ENCODE results near the gene DPM1.

Gene DPM1

DNA sequence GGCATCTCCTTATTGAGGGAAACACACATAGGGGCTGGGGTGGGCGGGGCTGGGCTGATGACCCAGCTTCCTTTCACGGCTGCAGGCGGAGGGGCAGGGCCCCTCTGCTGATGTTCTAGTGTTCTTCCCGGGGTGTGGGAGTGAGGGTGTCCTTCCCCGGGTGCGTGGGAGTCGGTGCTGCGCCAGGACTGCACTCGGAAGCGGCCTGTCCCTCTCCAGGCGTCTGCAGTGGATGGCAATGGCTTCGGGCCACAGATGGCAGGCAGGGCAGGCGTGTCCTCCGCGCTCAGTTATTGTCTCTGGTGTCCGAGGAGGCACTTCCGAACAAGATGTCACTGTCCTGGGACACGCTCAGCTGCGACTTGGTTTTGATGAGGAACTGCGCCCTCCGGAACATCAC is 45.4 kb upstream of the DPM1 start:
- H3K9ac ChIP-seq = no peak overlapping the region
- H2AFZ ChIP-seq (ENCODE audit: low read depth) = no peak overlapping the region
- no peaks in the 10 kb centered on the region for H4K20me1 ChIP-seq (ENCODE audit: insufficient read depth)
- no peaks in the 10 kb centered on the region for H3K36me3 ChIP-seq (ENCODE audit: insufficient read depth)
- H3K4me3 ChIP-seq (IDR thresholded peaks at IDR 0.05; ENCODE audit: insufficient read depth, low read depth, low read length) = no peak overlapping the region
- H3K79me2 ChIP-seq (ENCODE audit: insufficient read depth, low read depth) = no peaks in the 10 kb centered on the region
- H3K4me1 ChIP-seq (ENCODE audit: low read depth, poor library complexity, severe bottlenecking) = no peaks in the 10 kb centered on the region
- TF ChIP-seq, protein P1, sequence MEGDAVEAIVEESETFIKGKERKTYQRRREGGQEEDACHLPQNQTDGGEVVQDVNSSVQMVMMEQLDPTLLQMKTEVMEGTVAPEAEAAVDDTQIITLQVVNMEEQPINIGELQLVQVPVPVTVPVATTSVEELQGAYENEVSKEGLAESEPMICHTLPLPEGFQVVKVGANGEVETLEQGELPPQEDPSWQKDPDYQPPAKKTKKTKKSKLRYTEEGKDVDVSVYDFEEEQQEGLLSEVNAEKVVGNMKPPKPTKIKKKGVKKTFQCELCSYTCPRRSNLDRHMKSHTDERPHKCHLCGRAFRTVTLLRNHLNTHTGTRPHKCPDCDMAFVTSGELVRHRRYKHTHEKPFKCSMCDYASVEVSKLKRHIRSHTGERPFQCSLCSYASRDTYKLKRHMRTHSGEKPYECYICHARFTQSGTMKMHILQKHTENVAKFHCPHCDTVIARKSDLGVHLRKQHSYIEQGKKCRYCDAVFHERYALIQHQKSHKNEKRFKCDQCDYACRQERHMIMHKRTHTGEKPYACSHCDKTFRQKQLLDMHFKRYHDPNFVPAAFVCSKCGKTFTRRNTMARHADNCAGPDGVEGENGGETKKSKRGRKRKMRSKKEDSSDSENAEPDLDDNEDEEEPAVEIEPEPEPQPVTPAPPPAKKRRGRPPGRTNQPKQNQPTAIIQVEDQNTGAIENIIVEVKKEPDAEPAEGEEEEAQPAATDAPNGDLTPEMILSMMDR (conservative IDR thresholded peaks at IDR 0.05; ENCODE audit: low read depth, low read length) = no peak
- no peak overlapping the region for H3K27ac ChIP-seq
- H3K27me3 ChIP-seq (ENCODE audit: insufficient read depth, low read depth) = no peaks in the 10 kb centered on the region
- no peak overlapping the region for H3K4me2 ChIP-seq

DNA sequence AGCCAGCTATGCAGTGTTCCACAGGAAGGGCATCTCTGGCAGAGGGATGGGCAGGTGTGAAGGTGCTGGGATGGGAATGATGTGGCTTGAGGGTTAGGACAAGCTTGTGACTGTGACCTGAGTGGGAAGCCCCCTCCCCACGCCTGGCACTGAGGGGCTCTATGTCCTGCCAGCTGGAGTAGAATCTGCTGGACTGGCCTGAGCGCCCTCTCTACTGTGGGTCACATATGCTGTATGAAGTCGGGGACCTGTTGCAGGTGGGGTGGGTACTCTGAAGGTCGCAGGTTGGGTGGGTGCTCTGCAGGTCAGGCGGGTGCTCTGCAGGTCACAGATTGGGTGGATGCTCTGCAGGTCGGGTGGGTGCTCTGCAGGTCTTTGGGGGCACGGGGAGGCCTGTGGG is 44.3 kb upstream of the DPM1 start:
- TF ChIP-seq, protein P1 (conservative IDR thresholded peaks at IDR 0.05; ENCODE audit: low read depth, low read length) = no peak
- H3K27ac ChIP-seq = no peak overlapping the region
- no peak overlapping the region for H3K9ac ChIP-seq
- H3K79me2 ChIP-seq (ENCODE audit: insufficient read depth, low read depth) = no peaks in the 10 kb centered on the region
- H3K27me3 ChIP-seq (ENCODE audit: insufficient read depth, low read depth) = no peaks in the 10 kb centered on the region
- H3K4me3 ChIP-seq (IDR thresholded peaks at IDR 0.05; ENCODE audit: insufficient read depth, low read depth, low read length) = no peak overlapping the region
- no peaks in the 10 kb centered on the region for H4K20me1 ChIP-seq (ENCODE audit: insufficient read depth)
- H2AFZ ChIP-seq (ENCODE audit: low read depth) = no peak overlapping the region
- H3K36me3 ChIP-seq (ENCODE audit: insufficient read depth) = no peaks in the 10 kb centered on the region
- H3K4me1 ChIP-seq (ENCODE audit: low read depth, poor library complexity, severe bottlenecking) = no peaks in the 10 kb centered on the region
- H3K4me2 ChIP-seq = no peak overlapping the region

DNA sequence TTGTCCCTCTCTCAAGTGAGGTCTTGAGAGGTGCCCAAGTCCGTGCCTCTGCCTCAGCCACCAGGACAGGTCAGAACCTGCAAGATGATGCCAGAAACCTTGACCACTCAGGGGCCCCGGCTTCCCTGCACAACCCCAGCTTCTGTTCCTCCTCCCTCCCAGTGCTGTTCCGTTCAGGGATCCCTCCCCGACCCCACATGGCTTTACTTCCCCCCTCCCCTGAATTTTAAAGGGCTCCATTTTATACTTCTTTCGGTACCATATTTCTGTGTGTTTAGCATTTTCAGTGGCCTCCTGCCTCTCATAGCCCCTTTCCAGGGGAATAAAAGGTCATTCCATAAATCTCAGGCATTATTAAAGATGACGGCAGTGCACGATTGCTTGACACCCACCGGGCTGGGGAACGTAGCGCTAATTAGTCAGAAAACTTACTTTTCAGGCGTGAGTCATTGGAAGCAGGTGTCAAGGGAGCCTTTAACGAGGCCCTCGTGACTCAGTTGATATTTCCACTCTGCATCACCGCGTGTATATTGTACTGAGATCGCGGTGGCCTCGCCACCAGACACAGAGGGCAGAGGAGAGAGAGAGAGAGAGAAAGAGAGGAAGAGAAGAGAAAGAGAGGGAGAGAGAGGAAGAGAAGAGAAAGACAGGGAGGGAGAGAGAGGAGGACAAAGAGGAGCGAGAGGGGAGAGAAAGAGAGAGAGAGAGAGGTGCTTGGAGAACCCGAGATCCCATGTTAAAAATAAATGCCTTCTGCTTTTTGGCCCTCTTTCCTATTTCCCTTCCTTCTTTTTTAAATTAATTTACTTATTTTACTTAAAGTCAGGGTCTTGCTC is 43.3 kb upstream of the DPM1 start:
- Histone ChIP-seq H3K27ac (no peak overlapping the region), H3K36me3 (ENCODE audit: insufficient read depth) (no peaks in the 10 kb centered on the region), H3K4me1 (ENCODE audit: low read depth, poor library complexity, severe bottlenecking) (no peaks in the 10 kb centered on the region), H3K27me3 (ENCODE audit: insufficient read depth, low read depth) (no peaks in the 10 kb centered on the region), H2AFZ (ENCODE audit: low read depth) (no peak overlapping the region), H3K4me2 (no peak overlapping the region), H3K79me2 (ENCODE audit: insufficient read depth, low read depth) (no peaks in the 10 kb centered on the region), H3K4me3 (IDR thresholded peaks at IDR 0.05; ENCODE audit: insufficient read depth, low read depth, low read length) (no peak overlapping the region), H3K9ac (no peak overlapping the region), H4K20me1 (ENCODE audit: insufficient read depth) (no peaks in the 10 kb centered on the region)
- TF ChIP-seq, protein P1 (conservative IDR thresholded peaks at IDR 0.05; ENCODE audit: low read depth, low read length) = no peak

DNA sequence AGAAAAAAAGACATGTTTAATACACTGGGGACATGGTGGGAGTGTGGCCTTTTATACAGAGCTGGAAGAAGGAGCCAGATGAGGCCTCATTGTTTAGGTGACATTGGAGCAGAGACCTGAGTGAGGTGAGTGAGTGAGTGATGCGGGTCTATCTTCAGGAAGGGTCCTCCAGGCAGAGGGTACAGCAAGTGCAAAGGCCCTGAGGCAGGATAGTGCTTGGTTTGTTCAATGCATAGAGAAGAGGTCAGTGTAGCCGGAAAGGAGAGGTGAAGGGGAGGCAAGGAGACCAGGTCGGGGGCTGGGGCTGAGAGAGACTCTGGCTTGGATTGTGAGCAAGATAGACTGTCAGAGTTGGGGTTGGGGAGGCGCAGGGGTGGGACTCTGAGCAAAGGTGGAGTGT is 41.0 kb upstream of the DPM1 start:
- H3K27ac ChIP-seq = no peak overlapping the region
- H3K4me1 ChIP-seq (ENCODE audit: low read depth, poor library complexity, severe bottlenecking) = no peaks in the 10 kb centered on the region
- H3K27me3 ChIP-seq (ENCODE audit: insufficient read depth, low read depth) = no peaks in the 10 kb centered on the region
- no peak overlapping the region for H3K4me3 ChIP-seq (IDR thresholded peaks at IDR 0.05; ENCODE audit: insufficient read depth, low read depth, low read length)
- no peak overlapping the region for H2AFZ ChIP-seq (ENCODE audit: low read depth)
- H3K9ac ChIP-seq = no peak overlapping the region
- no peaks in the 10 kb centered on the region for H3K79me2 ChIP-seq (ENCODE audit: insufficient read depth, low read depth)
- TF ChIP-seq, protein P1 (conservative IDR thresholded peaks at IDR 0.05; ENCODE audit: low read depth, low read length) = no peak
- H3K4me2 ChIP-seq = no peak overlapping the region
- no peaks in the 10 kb centered on the region for H4K20me1 ChIP-seq (ENCODE audit: insufficient read depth)
- H3K36me3 ChIP-seq (ENCODE audit: insufficient read depth) = no peaks in the 10 kb centered on the region

Measured in KMS-11 (cell line).